SU-DHL-6 (cell line): Measurements from ENCODE around the gene FAT1.

ENCODE experiments used
- H2AFZ ChIP-seq: fragments of 200-600 bp; sonication (generic); 2 replicates; pipeline ENCODE4 v1.6.1; 2014; ENCODE audit warnings: low read depth, mild to moderate bottlenecking, moderate library complexity, mixed read lengths, antibody characterized with exemption, low read length; ENCODE audit not compliant: severe bottlenecking
- H3F3A ChIP-seq: fragments of 200-600 bp; shearing (Covaris generic); 2 replicates; pipeline ENCODE4 v1.6.0; 2016; ENCODE audit warnings: antibody characterized with exemption, mild to moderate bottlenecking; ENCODE audit not compliant: insufficient read depth
- H3K27ac ChIP-seq: fragments of 200-600 bp; sonication (generic); 2 replicates; pipeline ENCODE4 v1.5.1; 2016; ENCODE audit warnings: low read depth, mild to moderate bottlenecking, low read length, moderate library complexity, mixed read lengths
- H3K27me3 ChIP-seq: fragments of 200-600 bp; sonication (generic), shearing (Covaris generic); 2 replicates; pipeline ENCODE4 v1.6.0; 2014; ENCODE audit warnings: mild to moderate bottlenecking, low read length
- H3K36me3 ChIP-seq: fragments of 200-600 bp; sonication (generic); 2 replicates; pipeline ENCODE4 v1.6.1; 2014; ENCODE audit warnings: mild to moderate bottlenecking, low read length, mixed read lengths
- H3K4me2 ChIP-seq: fragments of 300-600, 200-600 bp; shearing (Covaris generic), sonication (generic); 2 replicates; pipeline ENCODE4 v1.6.0; 2014; ENCODE audit warnings: low read length, low read depth, mild to moderate bottlenecking; ENCODE audit not compliant: poor library complexity, severe bottlenecking
- H3K4me3 ChIP-seq: fragments of 200-600 bp; sonication (generic); 2 replicates; pipeline ENCODE4 v1.5.1; 2014; ENCODE audit warnings: antibody characterized with exemption, low read length, mild to moderate bottlenecking, mixed read lengths; ENCODE audit not compliant: insufficient read depth, poor library complexity, severe bottlenecking
- H3K79me2 ChIP-seq: fragments of 200-600 bp; sonication (generic); 2 replicates; pipeline ENCODE4 v1.6.1; 2014; ENCODE audit warnings: mild to moderate bottlenecking, low read length, moderate library complexity; ENCODE audit not compliant: insufficient read depth
- H3K9ac ChIP-seq: fragments of 200-600 bp; sonication (generic); 2 replicates; pipeline ENCODE4 v1.7.0; 2014; ENCODE audit warnings: mild to moderate bottlenecking, low read length
- H3K9me2 ChIP-seq: fragments of 200-600 bp; sonication (generic); replicated peaks from 2 replicates; pipeline ENCODE4 v1.6.1; 2014; ENCODE audit warnings: low read length; ENCODE audit not compliant: insufficient read depth
- H3K9me3 ChIP-seq: fragments of 200-600 bp; sonication (generic); 2 replicates; pipeline ENCODE4 v1.6.1; 2014; ENCODE audit warnings: low read length, mixed read lengths; ENCODE audit not compliant: insufficient read depth
- H4K20me1 ChIP-seq: fragments of 200-600 bp; sonication (generic); 2 replicates; pipeline ENCODE4 v1.6.1; 2014; ENCODE audit warnings: low read depth, mild to moderate bottlenecking, antibody characterized with exemption, low read length, moderate library complexity, mixed read lengths
- EZH2phosphoT487 ChIP-seq: fragments of 200-600 bp; sonication (generic), shearing (Covaris generic); conservative IDR thresholded peaks from 2 replicates; pipeline ENCODE4 v1.6.1; 2018; ENCODE audit warnings: mild to moderate bottlenecking, antibody characterized with exemption, low read length, moderate library complexity, mixed read lengths
- TF ChIP-seq, protein P1 (sequence below): fragments of 200-600 bp; sonication (generic); IDR thresholded peaks from one replicate; pipeline ENCODE4 v1.5.1; 2017; ENCODE audit warnings: antibody characterized with exemption, mild to moderate bottlenecking, low read length, moderate library complexity; ENCODE audit not compliant: insufficient read depth, poor library complexity, severe bottlenecking

The FAT1 gene

DNA sequence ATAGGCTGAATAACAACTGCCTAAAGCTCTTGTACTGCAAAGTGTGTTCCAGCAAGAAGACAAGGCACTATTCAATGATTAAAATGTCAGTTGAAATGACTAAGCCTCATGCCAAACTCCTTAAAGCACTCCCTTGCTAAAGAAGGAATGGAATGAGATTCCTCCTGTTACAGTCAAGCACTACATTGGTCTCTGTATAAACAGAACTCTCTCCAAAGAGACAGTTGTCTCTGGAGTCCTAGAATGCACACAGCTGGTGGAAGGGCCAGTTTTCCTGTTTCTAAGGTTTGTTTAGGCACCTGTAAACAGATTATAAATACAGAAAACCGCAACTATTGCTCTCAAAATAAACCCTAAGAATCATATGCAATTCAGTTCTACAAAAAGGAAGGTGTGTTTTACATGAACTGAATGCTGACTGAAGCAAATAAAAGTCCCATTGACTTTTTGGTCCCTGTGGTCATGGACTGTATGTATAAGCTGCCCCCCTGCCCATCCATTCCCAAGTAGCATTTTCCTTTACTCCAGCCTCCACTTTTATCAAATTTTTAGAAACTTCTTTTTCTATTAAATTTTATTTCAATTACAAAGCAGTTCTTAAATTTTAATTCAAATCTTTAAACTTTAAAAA lies 47.0 kb downstream of the FAT1 start:
- H3K9ac ChIP-seq: no peak overlapping the region
- no peaks in the 10 kb centered on the region for H4K20me1 ChIP-seq
- TF ChIP-seq, protein P1, sequence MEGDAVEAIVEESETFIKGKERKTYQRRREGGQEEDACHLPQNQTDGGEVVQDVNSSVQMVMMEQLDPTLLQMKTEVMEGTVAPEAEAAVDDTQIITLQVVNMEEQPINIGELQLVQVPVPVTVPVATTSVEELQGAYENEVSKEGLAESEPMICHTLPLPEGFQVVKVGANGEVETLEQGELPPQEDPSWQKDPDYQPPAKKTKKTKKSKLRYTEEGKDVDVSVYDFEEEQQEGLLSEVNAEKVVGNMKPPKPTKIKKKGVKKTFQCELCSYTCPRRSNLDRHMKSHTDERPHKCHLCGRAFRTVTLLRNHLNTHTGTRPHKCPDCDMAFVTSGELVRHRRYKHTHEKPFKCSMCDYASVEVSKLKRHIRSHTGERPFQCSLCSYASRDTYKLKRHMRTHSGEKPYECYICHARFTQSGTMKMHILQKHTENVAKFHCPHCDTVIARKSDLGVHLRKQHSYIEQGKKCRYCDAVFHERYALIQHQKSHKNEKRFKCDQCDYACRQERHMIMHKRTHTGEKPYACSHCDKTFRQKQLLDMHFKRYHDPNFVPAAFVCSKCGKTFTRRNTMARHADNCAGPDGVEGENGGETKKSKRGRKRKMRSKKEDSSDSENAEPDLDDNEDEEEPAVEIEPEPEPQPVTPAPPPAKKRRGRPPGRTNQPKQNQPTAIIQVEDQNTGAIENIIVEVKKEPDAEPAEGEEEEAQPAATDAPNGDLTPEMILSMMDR: no peak
- no peak for TF ChIP-seq EZH2phosphoT487
- H3K79me2 ChIP-seq: no peaks in the 10 kb centered on the region
- no peaks in the 10 kb centered on the region for H3F3A ChIP-seq
- no peak overlapping the region for H3K4me2 ChIP-seq
- H3K9me3 ChIP-seq: no peaks in the 10 kb centered on the region
- H3K4me3 ChIP-seq: no peak overlapping the region
- H3K27me3 ChIP-seq: no peaks in the 10 kb centered on the region
- no peaks in the 10 kb centered on the region for H3K36me3 ChIP-seq
- no peak overlapping the region for H2AFZ ChIP-seq
- no peak overlapping the region for H3K27ac ChIP-seq
- no peaks in the 10 kb centered on the region for H3K9me2 ChIP-seq

DNA sequence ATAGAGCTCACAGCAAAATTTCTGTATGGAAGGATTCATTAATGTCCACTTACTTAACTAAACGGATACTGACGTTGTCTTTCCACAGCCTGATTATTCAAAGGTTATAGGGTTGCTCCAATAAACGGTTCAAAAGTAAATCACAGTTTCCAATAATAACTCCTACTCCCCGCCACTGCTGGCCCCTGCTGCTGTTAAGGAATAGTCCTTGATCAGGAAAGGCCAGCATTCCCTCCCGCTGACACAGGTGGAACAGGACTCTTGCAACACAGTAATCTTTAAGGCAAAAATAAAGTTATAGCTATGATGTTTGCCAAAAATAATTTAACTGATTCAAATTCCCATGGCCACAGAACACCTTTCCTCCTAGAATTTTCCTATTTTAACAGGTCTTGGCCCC lies 53.9 kb downstream of the FAT1 start:
- H3K9me2 ChIP-seq: no peaks in the 10 kb centered on the region
- no peak overlapping the region for H3K27ac ChIP-seq
- no peaks in the 10 kb centered on the region for H3K27me3 ChIP-seq
- H2AFZ ChIP-seq: no peak overlapping the region
- no peak overlapping the region for H3K4me2 ChIP-seq
- no peak overlapping the region for H3K4me3 ChIP-seq
- H4K20me1 ChIP-seq: no peaks in the 10 kb centered on the region
- H3K9me3 ChIP-seq: no peaks in the 10 kb centered on the region
- TF ChIP-seq EZH2phosphoT487: no peak
- TF ChIP-seq, protein P1: no peak
- H3F3A ChIP-seq: no peaks in the 10 kb centered on the region
- no peaks in the 10 kb centered on the region for H3K36me3 ChIP-seq
- no peak overlapping the region for H3K9ac ChIP-seq
- no peaks in the 10 kb centered on the region for H3K79me2 ChIP-seq

DNA sequence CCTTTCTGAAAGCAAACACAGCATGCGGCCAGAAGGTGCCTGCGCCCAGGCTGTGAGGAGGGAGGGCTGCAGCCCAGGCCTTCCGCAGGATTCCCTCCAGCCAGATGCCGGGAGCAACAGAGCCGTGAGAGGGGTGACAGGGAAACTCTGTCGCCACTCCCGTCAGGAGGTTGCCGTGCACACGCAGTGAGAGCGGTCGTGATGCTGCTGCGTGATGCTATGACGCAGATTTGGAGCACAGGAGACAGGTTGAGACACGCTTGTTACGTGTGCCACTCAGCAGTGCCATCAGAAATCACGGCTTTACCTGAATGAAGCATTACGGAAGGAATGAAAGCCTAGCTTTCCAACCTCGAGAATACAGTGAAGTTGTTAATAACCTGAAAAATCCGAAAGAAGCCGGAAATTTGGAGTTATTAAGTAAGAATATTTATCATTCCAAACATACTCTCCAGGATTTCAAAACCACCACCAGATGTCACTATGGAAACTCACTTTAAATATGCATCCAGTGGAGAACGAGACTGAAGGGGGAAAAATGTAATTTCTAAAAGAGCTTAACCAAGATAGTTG lies 54.4 kb downstream of the FAT1 start:
- Histone ChIP-seq H4K20me1 (no peaks in the 10 kb centered on the region), H3K9ac (no peak overlapping the region), H3K27me3 (no peaks in the 10 kb centered on the region), H2AFZ (no peak overlapping the region), H3F3A (no peaks in the 10 kb centered on the region), H3K36me3 (no peaks in the 10 kb centered on the region), H3K4me2 (no peak overlapping the region), H3K27ac (no peak overlapping the region), H3K9me2 (no peaks in the 10 kb centered on the region), H3K9me3 (no peaks in the 10 kb centered on the region), H3K79me2 (no peaks in the 10 kb centered on the region), H3K4me3 (no peak overlapping the region)
- TF ChIP-seq, protein P1: peak; percentile 12
- TF ChIP-seq EZH2phosphoT487: no peak
